Smooth muscle cell (in vitro differentiated cells): ENCODE results near the gene TRAPPC10. TPM values are rescaled to one million over a fixed set of nuclear protein-coding genes. Genes with fewer than 3 reads are reported as not detected.
"Not testable (repeated sequence)": the region's sequence is repeated elsewhere in the genome, so short reads cannot be mapped to it uniquely, and the experiment has no call there.

Source experiments
- DNase-seq: peaks from one replicate; lab custom pipeline; 2025; ENCODE audit not compliant: unreplicated experiment; lab: John Stamatoyannopoulos, UW
- H2AFZ ChIP-seq: fragments of 200-600 bp; sonication (generic); 2 replicates; pipeline ENCODE4 v1.6.0; 2016; ENCODE audit warnings: antibody characterized with exemption, low read depth, mild to moderate bottlenecking
- H3F3A ChIP-seq: fragments of 200-600 bp; sonication (generic); 2 replicates; pipeline ENCODE4 v1.6.0; 2017; ENCODE audit warnings: antibody characterized with exemption, low read depth
- H3K27ac ChIP-seq: fragments of 200-600 bp; sonication (generic); 2 replicates; pipeline ENCODE4 v1.5.1; 2016; ENCODE audit warnings: low read depth, mild to moderate bottlenecking
- H3K27me3 ChIP-seq: fragments of 200-600 bp; sonication (generic); 2 replicates; pipeline ENCODE4 v1.6.1; 2016; ENCODE audit warnings: low read depth, mild to moderate bottlenecking
- H3K36me3 ChIP-seq: fragments of 200-600 bp; sonication (generic); 2 replicates; pipeline ENCODE4 v1.5.1; 2016; ENCODE audit warnings: low read depth
- H3K4me1 ChIP-seq: fragments of 200-600 bp; sonication (generic); 2 replicates; pipeline ENCODE4 v1.5.1; 2016; ENCODE audit warnings: low read depth
- H3K4me2 ChIP-seq: fragments of 200-600 bp; sonication (generic); 2 replicates; pipeline ENCODE4 v1.6.0; 2016; ENCODE audit warnings: mild to moderate bottlenecking
- H3K4me3 ChIP-seq: fragments of 200-600 bp; sonication (generic); 2 replicates; pipeline ENCODE4 v1.5.1; 2016; ENCODE audit warnings: mild to moderate bottlenecking
- H3K79me2 ChIP-seq: fragments of 200-600 bp; sonication (generic); 2 replicates; pipeline ENCODE4 v1.6.0; 2016; ENCODE audit warnings: low read depth, mild to moderate bottlenecking
- H3K9ac ChIP-seq: fragments of 200-600 bp; sonication (generic); 2 replicates; pipeline ENCODE4 v1.6.0; 2016; ENCODE audit warnings: low read depth
- H3K9me3 ChIP-seq: fragments of 200-600 bp; sonication (generic); replicated peaks from 2 replicates; pipeline ENCODE4 v1.5.1; 2016; ENCODE audit warnings: low read depth
- H4K20me1 ChIP-seq: fragments of 200-600 bp; sonication (generic); 2 replicates; pipeline ENCODE4 v1.6.0; 2016; ENCODE audit warnings: low read depth
- WGBS: methylation state at CpG from one replicate; pipeline ENCODE4 v1.1.7; 2016; ENCODE audit warnings: low lambda C conversion rate; 5-methylcytosine and 5-hydroxymethylcytosine counted together
- polyA plus RNA-seq: library from polyadenylated mRNA; unstranded; fragments of >200 nt; fragmentation: Nextera tagmentation; extraction: Ambion mirVana; gene quantifications from 2 replicates; pipeline ENCODE4 v1.2.1, GENCODE V29; 2016
- total RNA-seq: library from RNA; depleted of rRNA; stranded (reverse); fragments of >200 nt; gene quantifications from 2 replicates; pipeline ENCODE4 v1.2.3, GENCODE V29; 2014

Gene TRAPPC10
- total and polyA plus RNA-seq, 2 experiments from 2014 or later: 7.9 to 16.9 TPM

DNA sequence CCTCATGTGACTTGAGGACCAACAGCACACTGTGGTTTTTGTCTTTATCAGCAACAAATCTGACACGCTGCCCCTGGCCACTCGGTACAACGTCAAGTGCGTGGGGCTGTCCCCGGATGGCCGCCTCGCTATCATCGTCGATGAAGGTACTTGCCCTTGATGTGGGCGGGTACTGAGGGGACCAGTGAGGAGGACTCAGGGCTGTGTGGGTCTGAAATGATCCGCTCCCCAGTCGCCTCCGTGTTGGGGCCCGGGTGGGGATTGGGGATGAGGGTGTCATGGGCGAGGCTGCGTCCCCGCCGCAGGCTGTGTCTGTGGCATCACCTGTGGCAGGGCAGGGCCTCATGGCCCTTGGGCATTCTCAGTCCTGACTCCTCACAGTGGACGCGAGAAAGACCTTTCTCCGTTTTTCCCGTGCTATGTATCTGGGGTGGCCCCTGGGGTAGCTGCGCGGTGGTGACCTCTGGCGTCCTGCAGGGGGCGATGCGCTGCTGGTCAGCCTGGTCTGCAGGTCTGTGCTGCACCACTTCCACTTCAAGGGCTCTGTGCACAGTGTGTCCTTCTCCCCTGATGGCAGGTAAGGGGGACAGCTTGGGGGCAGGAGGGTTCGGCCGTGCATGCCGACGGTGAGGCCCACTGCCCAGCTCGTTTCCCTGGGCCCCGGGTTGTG, 101.7 kb downstream of the TRAPPC10 start:
- H2AFZ ChIP-seq, DNase-seq, H3K79me2 ChIP-seq, H3K36me3 ChIP-seq, H3K4me2 ChIP-seq, H3K9ac ChIP-seq, H3F3A ChIP-seq, H3K27ac ChIP-seq, H3K27me3 ChIP-seq, H3K4me3 ChIP-seq, H3K9me3 ChIP-seq, H4K20me1 ChIP-seq, H3K4me1 ChIP-seq: not testable (repeated sequence)
- WGBS: no CpG with 5 or more reads among the region's 33 CpGs

DNA sequence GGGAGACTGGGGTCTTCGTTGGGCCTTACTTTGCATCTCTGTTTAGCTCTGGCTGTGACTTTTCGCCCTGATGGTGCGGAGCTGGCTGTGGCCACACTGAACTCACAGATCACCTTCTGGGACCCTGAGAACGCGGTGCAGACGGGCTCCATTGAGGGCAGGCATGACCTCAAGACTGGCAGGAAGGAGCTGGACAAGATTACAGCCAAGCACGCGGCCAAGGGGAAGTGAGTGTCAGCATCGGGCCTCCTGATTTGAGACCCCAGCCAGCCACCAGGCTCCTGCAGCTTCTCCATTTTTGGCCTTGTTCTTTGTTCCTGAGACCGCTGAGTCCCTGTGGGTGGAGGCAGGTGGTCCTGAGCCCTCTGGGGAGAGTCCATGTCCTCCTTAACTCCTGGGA, 110.0 kb downstream of the TRAPPC10 start:
- H3K79me2 ChIP-seq, H3K4me3 ChIP-seq, H3K36me3 ChIP-seq, H2AFZ ChIP-seq, H3K9me3 ChIP-seq, H3K4me2 ChIP-seq, H4K20me1 ChIP-seq, H3K27ac ChIP-seq, H3F3A ChIP-seq, H3K9ac ChIP-seq, DNase-seq, H3K4me1 ChIP-seq, H3K27me3 ChIP-seq: not testable (repeated sequence)
- no CpG with 5 or more reads among the region's 10 CpGs for WGBS

DNA sequence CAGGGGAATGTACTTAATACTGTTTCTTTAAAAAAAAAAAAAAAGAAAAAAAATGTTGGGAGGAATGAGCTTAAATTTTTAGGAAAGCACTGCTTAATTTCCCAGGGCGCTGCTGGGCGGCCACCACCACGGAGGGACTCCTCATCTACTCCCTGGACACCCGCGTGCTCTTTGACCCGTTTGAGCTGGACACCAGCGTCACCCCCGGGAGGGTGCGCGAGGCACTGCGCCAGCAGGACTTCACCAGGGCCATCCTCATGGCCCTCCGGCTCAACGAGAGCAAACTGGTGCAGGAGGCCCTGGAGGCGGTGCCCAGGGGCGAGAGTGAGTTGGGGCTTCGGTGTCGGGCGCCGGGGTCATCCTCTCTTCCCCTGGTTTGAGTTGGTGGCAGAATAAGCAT, 115.7 kb downstream of the TRAPPC10 start:
- not testable (repeated sequence) for H3K27ac ChIP-seq, H3K79me2 ChIP-seq, H3F3A ChIP-seq, H3K27me3 ChIP-seq, H3K9me3 ChIP-seq, H3K4me2 ChIP-seq, DNase-seq, H3K9ac ChIP-seq, H2AFZ ChIP-seq, H4K20me1 ChIP-seq, H3K36me3 ChIP-seq, H3K4me3 ChIP-seq, H3K4me1 ChIP-seq
- WGBS: no CpG with 5 or more reads among the region's 19 CpGs

DNA sequence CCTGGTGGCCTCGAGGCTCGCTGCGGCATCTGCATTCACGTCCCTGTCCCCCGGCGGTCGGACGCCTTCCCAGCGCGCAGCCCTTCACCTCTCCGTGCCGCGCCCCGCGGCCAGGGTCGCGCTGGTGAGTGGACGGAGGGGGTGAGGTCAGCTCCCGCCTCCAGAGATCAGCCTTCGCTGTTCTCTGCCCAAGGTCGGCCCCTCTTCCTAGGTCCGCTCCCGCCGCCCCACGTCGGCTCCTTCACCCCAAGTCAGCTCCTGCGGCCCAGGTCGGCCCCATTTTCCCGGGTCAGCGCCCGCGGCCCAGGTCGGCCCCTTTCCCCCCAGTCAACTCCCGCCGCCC, 121.6 kb downstream of the TRAPPC10 start:
- not testable (repeated sequence) for H2AFZ ChIP-seq, H3K4me1 ChIP-seq, H3K9me3 ChIP-seq, DNase-seq, H3K27me3 ChIP-seq, H3K27ac ChIP-seq, H3F3A ChIP-seq, H3K4me2 ChIP-seq, H3K9ac ChIP-seq, H4K20me1 ChIP-seq, H3K36me3 ChIP-seq, H3K4me3 ChIP-seq, H3K79me2 ChIP-seq
- WGBS: no CpG with 5 or more reads among the region's 35 CpGs

DNA sequence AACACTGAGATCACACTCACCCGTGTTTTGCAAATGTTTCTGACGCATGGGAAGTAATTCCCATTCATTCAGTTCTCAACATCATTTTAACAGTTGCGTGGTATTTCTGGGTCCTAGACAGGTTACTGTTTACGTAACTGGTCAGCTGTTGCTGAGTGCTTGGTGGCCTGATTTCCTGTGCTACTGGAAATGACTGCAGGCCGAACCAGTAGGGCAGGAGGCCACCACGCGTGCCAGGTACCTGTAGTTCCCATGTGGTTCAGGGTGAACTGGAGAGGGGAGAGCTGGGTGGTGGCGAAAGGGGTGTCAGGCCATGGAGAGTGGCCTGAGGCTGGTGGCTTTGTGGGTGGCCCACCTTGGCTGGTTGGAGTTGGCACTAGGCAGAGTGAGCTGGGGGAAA, 122.6 kb downstream of the TRAPPC10 start:
- H3K79me2 ChIP-seq, DNase-seq, H3K4me3 ChIP-seq, H4K20me1 ChIP-seq, H3K9ac ChIP-seq, H3K36me3 ChIP-seq, H3K4me1 ChIP-seq, H2AFZ ChIP-seq, H3K4me2 ChIP-seq, H3K27ac ChIP-seq, H3F3A ChIP-seq, H3K27me3 ChIP-seq, H3K9me3 ChIP-seq: not testable (repeated sequence)
- no CpG with 5 or more reads among the region's 8 CpGs for WGBS

DNA sequence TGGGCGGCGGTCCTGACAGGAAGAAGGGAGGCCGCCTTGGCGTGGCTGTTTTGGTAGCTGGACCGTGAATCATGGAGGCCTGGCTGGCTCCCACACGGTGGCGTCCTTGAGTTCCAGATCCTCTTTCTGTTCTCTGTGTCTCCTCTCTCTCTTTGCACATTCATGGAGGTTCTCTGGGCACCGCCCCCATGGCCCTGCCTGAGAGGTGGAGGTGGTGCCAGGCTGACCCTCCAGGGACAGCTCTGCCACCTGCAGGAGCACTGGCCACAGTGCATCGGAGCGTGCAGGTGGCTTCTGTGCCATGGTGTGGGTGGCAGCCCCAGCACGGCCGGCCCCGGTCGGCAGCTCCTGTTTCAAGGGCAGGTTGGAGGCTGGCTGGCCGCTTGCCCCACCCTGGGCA, 125.9 kb downstream of the TRAPPC10 start:
- WGBS: no CpG with 5 or more reads among the region's 15 CpGs
- not testable (repeated sequence) for H3K4me2 ChIP-seq, H3F3A ChIP-seq, H2AFZ ChIP-seq, H3K9ac ChIP-seq, H3K27ac ChIP-seq, H4K20me1 ChIP-seq, H3K79me2 ChIP-seq, H3K4me1 ChIP-seq, H3K27me3 ChIP-seq, H3K9me3 ChIP-seq, DNase-seq, H3K4me3 ChIP-seq, H3K36me3 ChIP-seq

DNA sequence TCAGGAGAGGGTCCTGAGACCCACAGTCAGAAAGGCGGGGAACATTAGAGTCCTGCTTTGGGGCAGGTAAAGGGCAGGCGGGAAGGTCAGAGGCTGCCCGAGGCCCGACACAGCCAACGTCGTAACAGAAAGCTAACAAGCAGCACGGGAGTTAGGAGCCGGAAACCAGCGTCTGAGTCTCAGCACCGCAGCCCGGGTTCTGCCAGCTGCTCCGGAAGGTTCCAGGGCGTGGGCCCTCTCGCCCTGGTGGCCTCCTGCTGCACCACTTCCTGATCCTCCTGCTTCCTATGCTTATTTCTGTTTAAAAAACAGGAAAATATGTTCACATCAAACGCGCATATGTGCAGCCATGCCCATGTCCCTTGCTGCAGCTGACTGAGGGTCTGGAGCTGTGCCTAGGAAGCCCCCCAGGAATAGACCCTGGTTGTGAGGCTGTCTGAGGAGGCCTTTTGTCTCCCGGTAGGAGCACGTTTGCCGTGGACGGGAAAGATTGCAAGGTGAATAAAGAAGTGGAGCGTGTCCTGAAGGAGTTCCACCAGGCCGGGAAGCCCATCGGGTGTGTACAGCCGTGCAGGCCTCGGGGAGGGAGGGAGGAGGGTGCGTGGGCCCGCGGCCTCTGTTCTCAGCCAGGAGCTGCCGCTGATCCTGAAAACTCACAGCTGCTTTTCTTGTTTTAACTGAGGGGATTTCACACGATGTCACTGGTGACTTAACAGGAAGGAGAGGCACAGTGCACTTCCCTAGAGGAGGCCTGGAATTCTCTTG, 127.9 kb downstream of the TRAPPC10 start:
- DNase-seq, H3F3A ChIP-seq, H3K27ac ChIP-seq, H3K4me1 ChIP-seq, H3K79me2 ChIP-seq, H2AFZ ChIP-seq, H3K9me3 ChIP-seq, H3K4me2 ChIP-seq, H3K36me3 ChIP-seq, H4K20me1 ChIP-seq, H3K27me3 ChIP-seq, H3K4me3 ChIP-seq, H3K9ac ChIP-seq: not testable (repeated sequence)
- WGBS: no CpG with 5 or more reads among the region's 30 CpGs

DNA sequence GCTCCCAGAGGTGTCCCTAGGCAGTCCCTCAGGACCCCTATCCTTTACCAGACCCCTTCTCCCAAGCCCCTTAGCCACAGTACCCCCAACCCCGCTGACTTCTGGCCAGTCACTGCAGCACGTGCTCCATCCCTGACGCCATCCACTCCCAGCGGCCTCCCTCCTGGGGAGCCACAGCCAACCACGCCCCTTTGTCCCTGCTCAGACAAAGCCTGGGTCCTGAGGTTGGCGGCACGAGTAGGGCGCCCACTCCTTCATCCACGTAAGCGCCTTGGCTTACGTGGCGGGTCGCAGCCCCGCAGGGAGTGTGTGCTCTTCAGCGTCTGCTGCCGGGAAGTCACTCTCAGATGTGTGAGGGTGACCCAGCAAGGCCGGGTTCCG, 128.4 kb downstream of the TRAPPC10 start:
- not testable (repeated sequence) for H3K4me1 ChIP-seq, H3K4me2 ChIP-seq
- no CpG with 5 or more reads among the region's 18 CpGs for WGBS

More for the DNA sequence above, 128.4 kb downstream of the TRAPPC10 start:
- not testable (repeated sequence) for H3F3A ChIP-seq, H3K9me3 ChIP-seq, H3K9ac ChIP-seq, H3K27me3 ChIP-seq, H3K79me2 ChIP-seq, H3K36me3 ChIP-seq, H3K27ac ChIP-seq, DNase-seq, H4K20me1 ChIP-seq, H3K4me3 ChIP-seq, H2AFZ ChIP-seq
